Erythroblast (primary cell): ENCODE results near the gene RNF151.

ENCODE experiments used
- DNase-seq, 2 experiments: peaks; one replicate each; lab custom pipeline; 2025; lab: John Stamatoyannopoulos, UW
- GATA1 ChIP-seq: IDR thresholded peaks from 2 replicates; pipeline ENCODE4 v1.6.1; 2011; ENCODE audit warnings: low read depth, mild to moderate bottlenecking, control low read depth, low read length, moderate library complexity
- POLR2A ChIP-seq: IDR thresholded peaks from 2 replicates; pipeline ENCODE4 v1.6.1; 2011; ENCODE audit warnings: mild to moderate bottlenecking, low read length

Gene RNF151

DNA sequence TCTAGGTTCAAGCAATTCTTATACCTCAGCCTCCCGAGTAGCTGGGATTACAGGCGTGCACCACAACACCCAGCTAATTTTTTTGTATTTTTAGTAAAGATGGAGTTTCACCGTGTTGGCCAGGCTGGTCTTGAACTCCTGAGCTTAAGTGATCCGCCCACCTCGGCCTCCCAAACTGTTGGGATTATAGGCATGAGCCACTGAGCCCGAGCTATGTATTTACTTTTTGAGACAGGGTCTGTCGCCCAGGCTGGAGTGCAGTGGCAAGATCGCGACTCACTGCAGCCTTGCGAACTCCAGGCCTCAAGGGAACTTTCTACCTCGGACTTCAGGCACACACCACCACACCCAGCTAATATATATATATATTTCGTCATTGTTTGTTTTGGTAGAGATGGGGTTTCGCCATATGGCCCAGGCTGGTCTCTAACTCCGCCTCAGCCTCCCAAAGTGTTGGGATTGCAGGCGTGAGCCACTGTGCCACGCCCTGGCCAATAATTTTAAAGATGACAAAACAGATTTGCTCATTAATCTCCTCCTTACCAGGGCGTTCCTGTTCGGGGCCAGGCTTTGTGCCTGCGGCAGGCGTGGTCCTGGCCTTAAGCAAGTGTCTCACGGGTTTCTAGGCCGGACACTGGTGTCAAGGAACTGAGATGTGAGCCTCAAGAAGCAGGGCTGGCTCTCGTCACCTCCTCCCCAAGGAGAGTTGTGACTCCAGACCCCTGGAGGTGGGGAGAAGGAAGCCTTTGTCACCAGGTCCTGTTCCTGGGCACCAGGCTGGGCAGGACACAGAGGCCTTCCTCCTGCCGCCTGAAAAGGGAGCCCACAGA is 48.7 kb downstream of the RNF151 start:
- TF ChIP-seq POLR2A (no peak), GATA1 (no peak)
- no peak for DNase-seq

DNA sequence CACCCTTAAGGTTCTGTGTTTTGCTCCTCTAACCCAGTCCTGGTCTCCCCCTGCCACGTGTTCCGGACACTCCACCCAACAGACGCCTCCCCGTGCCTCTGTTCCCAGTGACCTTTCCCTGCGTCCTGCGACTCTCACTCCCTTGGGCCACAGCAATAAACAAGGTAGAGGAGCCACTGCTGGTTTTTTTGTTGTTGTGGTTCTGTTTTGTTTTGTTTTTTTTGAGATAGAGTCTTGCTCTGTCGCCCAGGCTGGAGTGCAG is 49.2 kb downstream of the RNF151 start:
- TF ChIP-seq GATA1, result no peak
- no peak for TF ChIP-seq POLR2A
- DNase-seq, result no peak

DNA sequence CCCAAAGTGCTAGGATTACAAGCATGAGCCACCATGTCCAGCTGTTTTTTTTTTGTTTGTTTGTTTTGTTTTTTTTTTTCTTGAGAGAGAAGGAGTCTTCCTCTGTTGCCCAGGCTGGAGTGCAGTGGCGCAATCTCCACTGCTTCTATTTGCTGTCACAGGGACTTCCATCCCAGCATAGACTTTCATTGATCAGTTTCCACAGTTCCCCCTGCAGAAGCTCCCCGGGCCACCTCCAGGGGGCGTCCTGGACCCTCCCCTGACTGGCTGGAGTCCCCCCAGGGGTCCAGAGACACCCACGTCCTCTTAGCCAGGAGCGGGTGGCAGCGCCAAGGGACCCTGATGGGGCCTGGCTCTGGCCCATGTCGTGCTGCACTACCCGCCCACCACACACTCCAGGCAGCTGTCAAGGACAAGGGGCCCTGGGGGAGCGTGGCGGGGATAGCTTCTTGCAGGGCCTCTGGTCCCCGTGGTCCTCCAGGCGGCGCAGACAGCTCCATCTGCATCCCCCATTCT is 49.8 kb downstream of the RNF151 start:
- no peak for DNase-seq
- TF ChIP-seq GATA1 (no peak), POLR2A (no peak)
